K562 (cell line): ENCODE results near the gene GNB2. TPM values are rescaled to one million over a fixed set of nuclear protein-coding genes. Genes with fewer than 3 reads are reported as not detected.

ENCODE experiments used
- BRD4 ChIP-seq: fragments of 200-600 bp; sonication (generic); IDR thresholded peaks from 2 replicates; pipeline ENCODE4 v1.6.1; 2017; ENCODE audit warnings: inconsistent platforms
- CXXC5 ChIP-seq: fragments of 250-450 bp; sonication (Bioruptor Pico); IDR thresholded peaks from 2 replicates; pipeline ENCODE4 v1.8.0; 2022; ENCODE audit warnings: inconsistent platforms, mild to moderate bottlenecking, moderate library complexity
- DACH1 ChIP-seq: fragments of 450-650 bp; IDR thresholded peaks from 2 replicates; pipeline ENCODE4 v1.6.1; 2018; ENCODE audit not compliant: partially characterized antibody
- DLX4 ChIP-seq: fragments of 250-450 bp; sonication (Bioruptor Pico); IDR thresholded peaks from 2 replicates; pipeline ENCODE4 v1.6.1; 2021; ENCODE audit warnings: mild to moderate bottlenecking
- ELF2 ChIP-seq: fragments of 250-450 bp; sonication (Bioruptor Pico); IDR thresholded peaks from 2 replicates; pipeline ENCODE4 v1.5.0; 2021; ENCODE audit warnings: mild to moderate bottlenecking
- ETV1 ChIP-seq: fragments of 450-650 bp; conservative IDR thresholded peaks from 2 replicates; pipeline ENCODE4 v1.6.1; 2016; ENCODE audit warnings: missing genetic modification characterization, control low read depth, low read depth, missing compliant biosample characterization
- FOS ChIP-seq: IDR thresholded peaks from 3 replicates; pipeline ENCODE4 v1.6.1; 2011; ENCODE audit not compliant: insufficient read length; ENCODE audit errors: extremely low read depth
- KAT2B ChIP-seq: IDR thresholded peaks from one replicate; pipeline ENCODE4 v1.6.1; 2012; ENCODE audit warnings: low read depth, mild to moderate bottlenecking, control low read depth, inconsistent platforms, low read length, moderate library complexity
- MED1 ChIP-seq: sonication (generic); formaldehyde crosslinking; IDR thresholded peaks from 2 replicates; pipeline ENCODE4 v1.8.1; 2023; ENCODE audit warnings: missing genetic modification reagents, borderline replicate concordance
- NFE2L1 ChIP-seq: fragments of 450-650 bp; IDR thresholded peaks from 2 replicates; pipeline ENCODE4 v1.6.1; 2016; ENCODE audit warnings: missing genetic modification characterization, low read depth, mild to moderate bottlenecking, missing compliant biosample characterization, moderate library complexity, borderline replicate concordance
- NFRKB ChIP-seq: fragments of 450-650 bp; IDR thresholded peaks from 2 replicates; pipeline ENCODE4 v1.6.1; 2016; ENCODE audit warnings: low read depth
- PHF20 ChIP-seq: fragments of 450-650 bp; IDR thresholded peaks from 2 replicates; pipeline ENCODE4 v1.6.1; 2018; ENCODE audit not compliant: partially characterized antibody
- POLR3A ChIP-seq: IDR thresholded peaks from 2 replicates; pipeline ENCODE4 v1.6.1; 2011; ENCODE audit warnings: borderline replicate concordance, mild to moderate bottlenecking, moderate library complexity; ENCODE audit not compliant: insufficient read length, insufficient read depth; ENCODE audit errors: extremely low read depth
- SMARCE1 ChIP-seq: fragments of 450-650 bp; IDR thresholded peaks from 2 replicates; pipeline ENCODE4 v1.7.1; 2016; ENCODE audit warnings: mild to moderate bottlenecking
- TCF7L2 ChIP-seq: fragments of 150-350 bp; IDR thresholded peaks from 2 replicates; pipeline ENCODE4 v1.6.1; 2016; ENCODE audit warnings: low read depth, mild to moderate bottlenecking, low read length, moderate library complexity
- XRCC5 ChIP-seq: fragments of 200-400 bp; formaldehyde crosslinking; IDR thresholded peaks from 2 replicates; pipeline ENCODE4 v1.6.1; 2017; ENCODE audit warnings: low read depth, mild to moderate bottlenecking, low read length
- ZBTB11 ChIP-seq, 3 experiments: fragments of 200-800 bp in 1 of 3; fragments of 250-450 bp in 1 of 3; fragments of 450-650 bp in 1 of 3; sonication (Bioruptor Pico) in 1 of 3; sonication (Bioruptor generic) in 1 of 3; formaldehyde crosslinking in 1 of 3; IDR thresholded peaks; 2 replicates each; pipeline versions ENCODE4 v1.6.1 to v1.8.0; 2016 to 2022; ENCODE audit warnings: mild to moderate bottlenecking in 2 of 3, missing genetic modification characterization in 2 of 3, missing compliant biosample characterization in 1 of 3, moderate library complexity in 1 of 3
- ZNF408 ChIP-seq: fragments of 250-450 bp; sonication (Bioruptor Pico); IDR thresholded peaks from 2 replicates; pipeline ENCODE4 v1.4.0; 2020; ENCODE audit warnings: low read depth, mild to moderate bottlenecking, moderate library complexity
- polyA plus RNA-seq, 8 experiments: library from polyadenylated mRNA; depleted of rRNA in 4 of 8; stranded (reverse) in 5 of 8; unstranded in 3 of 8; fragments of >200 nt; fragmentation: Nextera tagmentation in 2 of 8; fragmentation: Illumina TruSeq in 1 of 8; extraction: Ambion mirVana in 2 of 8; extraction: Trizol in 1 of 8; gene quantifications; 2 replicates each; pipeline versions ENCODE4 v1.2.1 to v1.2.3, GENCODE V29; 2011 to 2014; ENCODE audit warnings: inconsistent platforms in 1 of 8, missing spikeins in 1 of 8
- total RNA-seq, 7 experiments: library from RNA; depleted of rRNA in 6 of 7; stranded (reverse); fragments of >200 nt in 6 of 7; fragmentation: Illumina TruSeq in 2 of 7; extraction: Trizol in 2 of 7; gene quantifications; 2 replicates each; pipeline versions ENCODE4 v1.2.1 to v1.2.3, GENCODE V29; 2011 to 2021; ENCODE audit warnings: low replicate concordance in 1 of 7
- TF ChIP-seq, protein P1 (sequence below): sonication (generic); formaldehyde crosslinking; IDR thresholded peaks from 2 replicates; pipeline ENCODE4 v1.8.1; 2022; ENCODE audit warnings: missing genetic modification reagents
- TF ChIP-seq, protein P2 (sequence below), 2 experiments: fragments of 450-650 bp in 1 of 2; sonication (generic) in 1 of 2; formaldehyde crosslinking; conservative IDR thresholded peaks; 2 replicates each; pipeline versions ENCODE4 v1.4.0 to v1.8.1; 2020 to 2022; ENCODE audit warnings: mild to moderate bottlenecking in 1 of 2, missing genetic modification reagents in 1 of 2

Gene GNB2
- total and polyA plus RNA-seq, 9 of the 15 experiments (the other 6 are each of a cell fraction or from before 2014, with no cell fraction given): 0.65 to 320 (median 104) TPM

GRCh38 chr7:100673302-100673941 is at the start of gene GNB2 (continued):
- no peak for TF ChIP-seq DLX4
- no peak for TF ChIP-seq DACH1
- TF ChIP-seq, protein P1, sequence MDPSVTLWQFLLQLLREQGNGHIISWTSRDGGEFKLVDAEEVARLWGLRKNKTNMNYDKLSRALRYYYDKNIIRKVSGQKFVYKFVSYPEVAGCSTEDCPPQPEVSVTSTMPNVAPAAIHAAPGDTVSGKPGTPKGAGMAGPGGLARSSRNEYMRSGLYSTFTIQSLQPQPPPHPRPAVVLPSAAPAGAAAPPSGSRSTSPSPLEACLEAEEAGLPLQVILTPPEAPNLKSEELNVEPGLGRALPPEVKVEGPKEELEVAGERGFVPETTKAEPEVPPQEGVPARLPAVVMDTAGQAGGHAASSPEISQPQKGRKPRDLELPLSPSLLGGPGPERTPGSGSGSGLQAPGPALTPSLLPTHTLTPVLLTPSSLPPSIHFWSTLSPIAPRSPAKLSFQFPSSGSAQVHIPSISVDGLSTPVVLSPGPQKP: no peak
- no peak for TF ChIP-seq SMARCE1
- no peak for TF ChIP-seq POLR3A
- no peak for TF ChIP-seq BRD4
- TF ChIP-seq, protein P2, sequence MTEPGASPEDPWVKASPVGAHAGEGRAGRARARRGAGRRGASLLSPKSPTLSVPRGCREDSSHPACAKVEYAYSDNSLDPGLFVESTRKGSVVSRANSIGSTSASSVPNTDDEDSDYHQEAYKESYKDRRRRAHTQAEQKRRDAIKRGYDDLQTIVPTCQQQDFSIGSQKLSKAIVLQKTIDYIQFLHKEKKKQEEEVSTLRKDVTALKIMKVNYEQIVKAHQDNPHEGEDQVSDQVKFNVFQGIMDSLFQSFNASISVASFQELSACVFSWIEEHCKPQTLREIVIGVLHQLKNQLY (CRISPR knock-in tag; conservative IDR thresholded peaks at IDR 0.05): peak; percentile 85 to 95; a peak in 3 of 4 replicates
- TF ChIP-seq NFE2L1 (tag): no peak
- TF ChIP-seq CXXC5 (CRISPR knock-in tag): peak; percentile 99
- TF ChIP-seq PHF20: no peak
- no peak for TF ChIP-seq MED1 (CRISPR knock-in tag)
- peak; percentile 97 for TF ChIP-seq TCF7L2
- TF ChIP-seq KAT2B: no peak
- peak; percentile 97 for TF ChIP-seq XRCC5
- no peak for TF ChIP-seq ETV1 (tag)
- TF ChIP-seq NFRKB: no peak
- no peak; the same call in 1 of the 2 replicates for TF ChIP-seq ELF2
- no peak for TF ChIP-seq ZNF408
- TF ChIP-seq FOS: no peak
- TF ChIP-seq ZBTB11 (CRISPR knock-in tag; IDR thresholded peaks at IDR 0.05): peak in 1 of 3 experiments; percentile 36; a peak in 2 of 6 replicates
